Left ventricle myocardium inferior (tissue), 1 donor: Measurements from ENCODE around the gene LRRC38. TPM values are rescaled to one million over a fixed set of nuclear protein-coding genes. Genes with fewer than 3 reads are reported as not detected.
"Not testable (repeated sequence)": the region's sequence is repeated elsewhere in the genome, so short reads cannot be mapped to it uniquely, and the experiment has no call there.

Experiments
- DNase-seq: peaks from one replicate; pipeline ENCODE4 v3.0.0-alpha.2; 2020
- H3K27ac ChIP-seq: fragments of 200-600 bp; replicated peaks from 2 replicates; pipeline ENCODE4 v1.8.0; 2021
- H3K27me3 ChIP-seq: fragments of 200-600 bp; 2 replicates; pipeline ENCODE4 v1.8.0; 2021; ENCODE audit warnings: low read depth
- H3K36me3 ChIP-seq: fragments of 200-600 bp; 2 replicates; pipeline ENCODE4 v1.8.0; 2021
- H3K4me1 ChIP-seq: fragments of 200-600 bp; 2 replicates; pipeline ENCODE4 v1.8.0; 2021
- H3K4me3 ChIP-seq: fragments of 200-600 bp; 2 replicates; pipeline ENCODE4 v1.8.0; 2021; ENCODE audit warnings: mild to moderate bottlenecking, moderate library complexity
- H3K9me3 ChIP-seq: fragments of 200-600 bp; replicated peaks from 2 replicates; pipeline ENCODE4 v1.8.0; 2021
- intact Hi-C: fragments of 100-400 bp; cut with micrococcal nuclease; formaldehyde crosslinking; loops from one replicate; pipeline ENCODE4 v1.11.0; 2022
- total RNA-seq: library from RNA; stranded (reverse); fragmentation: NEBNext Ultra II Directional; extraction: Animal tissue kit (Norgen Biotek cat#: 25700); gene quantifications from one replicate; pipeline ENCODE4 v1.2.1, GENCODE V29; 2021
- TF ChIP-seq, protein P1 (sequence below): fragments of 200-600 bp; IDR thresholded peaks from 2 replicates; pipeline ENCODE4 v1.8.0; 2021; ENCODE audit warnings: antibody characterized with exemption, mild to moderate bottlenecking, borderline replicate concordance
- donor health status: DM: no; HTN: yes; CAD: no; lungs with severe emphysema.

The LRRC38 gene
- total RNA-seq, 1 donor from 2014 or later, result 0.30 TPM

DNA sequence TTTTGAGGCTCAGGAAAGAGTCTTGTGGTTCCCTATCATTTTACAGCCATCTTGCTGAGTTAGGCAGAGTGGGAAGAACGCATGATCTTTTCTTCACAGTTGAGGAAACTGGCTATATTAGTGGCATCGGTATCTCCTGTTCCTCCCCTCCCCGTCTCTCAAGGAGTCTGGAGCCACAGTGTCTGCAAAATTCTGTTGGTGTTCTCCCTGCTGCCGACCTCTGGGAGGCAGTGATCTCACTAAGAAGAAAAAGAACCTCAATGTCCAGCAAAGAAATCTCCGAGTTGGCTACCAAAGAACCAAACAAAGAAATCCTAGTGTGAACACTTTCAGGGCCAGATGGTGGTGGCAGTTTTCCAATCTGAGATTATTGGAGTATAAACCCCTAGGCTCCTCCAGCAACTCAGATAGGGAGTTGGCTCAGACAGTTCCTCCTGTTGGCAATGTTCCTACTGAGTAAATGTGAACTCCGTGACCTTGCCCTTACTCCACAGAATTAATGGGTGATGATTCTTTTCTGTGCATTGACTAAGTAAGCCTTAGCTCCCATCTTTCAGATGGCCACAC is 62.3 kb downstream of the LRRC38 start:
- H3K36me3 ChIP-seq, result no peaks in the 10 kb centered on the region
- H3K4me3 ChIP-seq, result no peak overlapping the region
- TF ChIP-seq, protein P1, sequence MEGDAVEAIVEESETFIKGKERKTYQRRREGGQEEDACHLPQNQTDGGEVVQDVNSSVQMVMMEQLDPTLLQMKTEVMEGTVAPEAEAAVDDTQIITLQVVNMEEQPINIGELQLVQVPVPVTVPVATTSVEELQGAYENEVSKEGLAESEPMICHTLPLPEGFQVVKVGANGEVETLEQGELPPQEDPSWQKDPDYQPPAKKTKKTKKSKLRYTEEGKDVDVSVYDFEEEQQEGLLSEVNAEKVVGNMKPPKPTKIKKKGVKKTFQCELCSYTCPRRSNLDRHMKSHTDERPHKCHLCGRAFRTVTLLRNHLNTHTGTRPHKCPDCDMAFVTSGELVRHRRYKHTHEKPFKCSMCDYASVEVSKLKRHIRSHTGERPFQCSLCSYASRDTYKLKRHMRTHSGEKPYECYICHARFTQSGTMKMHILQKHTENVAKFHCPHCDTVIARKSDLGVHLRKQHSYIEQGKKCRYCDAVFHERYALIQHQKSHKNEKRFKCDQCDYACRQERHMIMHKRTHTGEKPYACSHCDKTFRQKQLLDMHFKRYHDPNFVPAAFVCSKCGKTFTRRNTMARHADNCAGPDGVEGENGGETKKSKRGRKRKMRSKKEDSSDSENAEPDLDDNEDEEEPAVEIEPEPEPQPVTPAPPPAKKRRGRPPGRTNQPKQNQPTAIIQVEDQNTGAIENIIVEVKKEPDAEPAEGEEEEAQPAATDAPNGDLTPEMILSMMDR, result no peak
- peaks cover 5% of the 10 kb centered on the region for H3K27me3 ChIP-seq
- H3K27ac ChIP-seq, result no peak overlapping the region
- no peak for DNase-seq
- no peaks in the 10 kb centered on the region for H3K9me3 ChIP-seq
- H3K4me1 ChIP-seq, result no peaks in the 10 kb centered on the region
- intact Hi-C loops, result no loop called here

DNA sequence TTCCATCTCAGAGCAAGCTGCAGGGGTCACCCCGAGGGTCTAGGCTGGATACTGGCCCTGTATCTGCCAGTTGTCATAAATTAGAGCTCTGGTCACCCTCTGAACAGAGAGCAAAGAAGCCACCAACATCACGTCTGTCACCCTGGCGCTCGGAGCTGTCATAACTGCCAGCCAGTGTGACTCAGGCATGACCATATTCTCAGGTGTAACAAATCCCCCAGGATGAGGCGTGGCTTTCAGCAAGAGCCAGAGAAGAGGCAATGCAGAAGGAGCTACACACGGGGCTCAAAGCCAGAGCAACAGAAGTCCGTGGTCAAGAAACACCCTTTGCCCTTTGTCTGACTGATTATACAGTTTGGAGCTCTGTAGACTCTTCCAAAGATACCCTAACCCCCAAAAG is 63.6 kb downstream of the LRRC38 start:
- Histone ChIP-seq H3K36me3 (no peaks in the 10 kb centered on the region), H3K4me1 (no peaks in the 10 kb centered on the region), H3K27ac (no peak overlapping the region), H3K9me3 (no peaks in the 10 kb centered on the region), H3K4me3 (no peak overlapping the region), H3K27me3 (peaks cover 5% of the 10 kb centered on the region)
- TF ChIP-seq, protein P1, result no peak
- intact Hi-C loops, result no loop called here
- DNase-seq, result no peak

DNA sequence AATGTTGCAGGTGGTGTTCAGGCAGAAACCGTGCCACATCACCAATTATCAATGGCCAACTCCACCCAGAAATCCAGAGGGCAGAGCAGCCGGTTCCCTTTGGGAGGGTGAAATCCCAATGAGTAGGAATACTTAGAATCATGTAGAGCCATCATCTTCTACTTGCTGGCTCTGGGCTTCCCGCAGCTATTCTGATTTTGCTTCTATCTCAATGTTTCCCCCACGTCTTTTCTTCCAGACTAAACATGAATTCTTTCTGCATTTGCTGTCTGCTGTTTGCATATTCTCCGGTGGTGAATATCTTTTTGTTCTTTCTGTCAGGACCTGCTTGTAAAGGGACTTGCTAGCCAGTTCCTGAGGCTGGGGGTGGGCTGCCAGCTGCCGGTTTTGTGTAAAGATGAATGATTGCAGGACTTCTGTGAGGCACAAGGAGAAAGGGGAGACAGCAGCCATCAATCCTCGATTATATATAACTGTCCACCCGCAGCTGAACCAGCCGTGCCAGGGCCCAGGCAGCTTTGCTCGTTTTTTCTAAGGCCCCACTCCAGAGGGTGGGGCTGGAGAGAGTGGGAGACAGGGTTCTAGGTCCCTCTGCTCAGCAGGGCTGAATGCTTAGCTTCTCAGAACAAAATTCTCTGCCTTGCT is 70.3 kb downstream of the LRRC38 start:
- H3K4me1 ChIP-seq, result no peaks in the 10 kb centered on the region
- no peaks in the 10 kb centered on the region for H3K36me3 ChIP-seq
- H3K9me3 ChIP-seq, result no peaks in the 10 kb centered on the region
- TF ChIP-seq, protein P1, result no peak
- H3K4me3 ChIP-seq, result no peak overlapping the region
- H3K27ac ChIP-seq, result no peak overlapping the region
- intact Hi-C loops, result no loop called here
- DNase-seq, result no peak
- peaks cover 5% of the 10 kb centered on the region for H3K27me3 ChIP-seq

DNA sequence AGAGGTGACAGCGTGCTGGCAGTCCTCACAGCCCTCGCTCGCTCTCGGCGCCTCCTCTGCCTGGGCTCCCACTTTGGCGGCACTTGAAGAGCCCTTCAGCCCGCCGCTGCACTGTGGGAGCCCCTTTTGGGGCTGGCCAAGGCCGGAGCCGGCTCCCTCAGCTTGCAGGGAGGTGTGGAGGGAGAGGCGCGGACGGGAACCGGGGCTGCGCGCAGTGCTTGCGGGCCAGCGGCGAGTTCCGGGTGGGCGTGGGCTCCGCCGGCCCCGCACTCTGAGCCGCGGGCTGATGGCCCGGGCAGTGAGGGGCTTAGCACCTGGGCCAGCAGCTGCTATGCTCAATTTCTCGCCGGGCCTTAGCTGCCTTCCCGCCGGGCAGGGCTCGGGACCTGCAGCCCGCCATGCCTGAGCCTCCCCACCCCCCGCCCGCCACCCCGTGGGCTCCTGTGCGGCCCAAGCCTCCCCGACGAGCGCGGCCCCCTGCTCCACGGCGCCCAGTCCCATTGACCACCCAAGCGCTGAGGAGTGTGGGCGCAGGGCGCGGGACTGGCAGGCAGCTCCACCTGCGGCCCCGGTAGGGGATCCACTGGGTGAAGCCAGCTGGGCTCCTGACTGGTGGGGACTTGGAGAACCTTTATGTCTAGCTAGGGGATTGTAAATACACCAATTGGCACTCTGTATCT is 74.6 kb downstream of the LRRC38 start:
- H3K4me3 ChIP-seq, H3K4me1 ChIP-seq, DNase-seq, H3K27me3 ChIP-seq, H3K36me3 ChIP-seq, H3K9me3 ChIP-seq, H3K27ac ChIP-seq, intact Hi-C loops: not testable (repeated sequence)

DNA sequence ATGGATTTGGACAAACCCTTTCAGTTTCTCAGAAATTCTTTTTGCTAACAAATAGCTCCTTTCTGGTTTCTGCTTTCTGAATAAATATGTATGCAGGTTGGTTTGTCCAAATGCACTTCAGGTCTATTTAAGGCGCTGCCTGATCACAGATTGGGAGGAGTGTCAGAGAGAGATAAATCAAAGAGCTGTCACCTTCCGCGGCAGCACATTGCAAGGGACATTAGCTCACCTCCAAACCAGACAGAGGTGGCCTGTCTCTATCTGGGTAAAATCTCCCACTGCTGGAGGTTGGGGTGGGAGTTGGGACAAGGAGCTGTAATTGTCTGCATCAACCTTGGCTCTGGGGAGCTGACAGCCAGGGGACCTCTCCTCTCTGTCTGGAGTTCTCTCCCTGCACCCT is 78.3 kb downstream of the LRRC38 start:
- no peak overlapping the region for H3K27ac ChIP-seq
- peaks cover 28% of the 10 kb centered on the region for H3K27me3 ChIP-seq
- H3K9me3 ChIP-seq, result peaks cover 2% of the 10 kb centered on the region
- no peak overlapping the region for H3K4me3 ChIP-seq
- TF ChIP-seq, protein P1, result no peak
- no peak for DNase-seq
- intact Hi-C loops, result no loop called here
- peaks cover 6% of the 10 kb centered on the region for H3K4me1 ChIP-seq
- H3K36me3 ChIP-seq, result no peaks in the 10 kb centered on the region

DNA sequence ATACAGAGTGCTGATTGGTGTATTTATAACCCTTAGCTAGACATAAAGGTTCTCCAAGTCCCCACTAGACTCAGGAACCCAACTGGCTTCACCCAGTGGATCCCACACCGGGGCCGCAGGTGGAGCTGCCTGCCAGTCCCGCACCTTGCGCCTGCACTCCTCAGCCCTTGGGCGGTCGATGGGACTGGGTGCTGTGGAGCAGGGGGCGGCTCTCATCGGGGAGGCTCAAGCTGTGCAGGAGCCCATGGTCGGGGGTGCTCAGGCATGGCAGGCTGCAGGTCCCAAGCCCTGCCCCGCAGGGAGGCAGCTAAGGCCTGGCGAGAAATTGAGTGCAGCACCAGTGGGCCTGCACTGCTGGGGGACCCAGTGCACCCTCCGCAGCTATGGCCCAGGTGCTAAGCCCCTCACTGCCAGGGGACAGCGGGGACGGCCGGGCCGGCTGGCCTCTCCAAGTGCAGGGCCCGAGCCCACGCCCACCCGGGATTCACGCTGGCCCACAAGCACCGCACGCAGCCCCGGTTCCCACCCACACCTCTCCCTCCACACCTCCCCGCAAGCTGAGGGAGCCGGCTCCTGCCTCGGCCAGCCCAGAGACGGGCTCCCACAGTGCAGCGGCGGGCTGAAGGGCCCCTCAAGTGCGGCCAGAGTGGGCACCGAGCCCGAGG is 80.0 kb downstream of the LRRC38 start:
- peaks cover 31% of the 10 kb centered on the region for H3K27me3 ChIP-seq
- H3K4me1 ChIP-seq, H3K4me3 ChIP-seq, intact Hi-C loops, DNase-seq, H3K27ac ChIP-seq, H3K36me3 ChIP-seq: not testable (repeated sequence)
- peaks cover 10% of the 10 kb centered on the region for H3K9me3 ChIP-seq
